ENCODE results near the gene SBK3.

DNA sequence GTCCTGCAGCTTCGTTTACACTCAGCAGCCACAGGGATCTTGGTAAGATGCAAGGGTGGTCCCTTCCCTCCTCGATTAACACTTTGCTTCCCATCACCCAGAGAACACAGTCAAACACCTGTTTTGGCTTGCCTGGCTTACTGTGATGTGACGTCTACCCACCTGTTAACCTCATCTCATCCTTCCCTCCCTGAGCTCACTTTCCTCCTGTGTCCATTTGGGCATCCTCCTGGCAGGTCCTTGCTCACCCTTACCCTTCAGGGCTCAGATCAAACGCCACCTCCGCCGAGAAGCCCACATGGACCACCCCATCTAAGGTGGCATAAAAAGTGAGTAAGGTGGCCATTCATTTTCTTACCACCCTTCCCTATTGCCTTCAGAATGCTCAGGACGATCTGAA is 44.8 kb upstream of the SBK3 start:
- TF ChIP-seq, protein P1, sequence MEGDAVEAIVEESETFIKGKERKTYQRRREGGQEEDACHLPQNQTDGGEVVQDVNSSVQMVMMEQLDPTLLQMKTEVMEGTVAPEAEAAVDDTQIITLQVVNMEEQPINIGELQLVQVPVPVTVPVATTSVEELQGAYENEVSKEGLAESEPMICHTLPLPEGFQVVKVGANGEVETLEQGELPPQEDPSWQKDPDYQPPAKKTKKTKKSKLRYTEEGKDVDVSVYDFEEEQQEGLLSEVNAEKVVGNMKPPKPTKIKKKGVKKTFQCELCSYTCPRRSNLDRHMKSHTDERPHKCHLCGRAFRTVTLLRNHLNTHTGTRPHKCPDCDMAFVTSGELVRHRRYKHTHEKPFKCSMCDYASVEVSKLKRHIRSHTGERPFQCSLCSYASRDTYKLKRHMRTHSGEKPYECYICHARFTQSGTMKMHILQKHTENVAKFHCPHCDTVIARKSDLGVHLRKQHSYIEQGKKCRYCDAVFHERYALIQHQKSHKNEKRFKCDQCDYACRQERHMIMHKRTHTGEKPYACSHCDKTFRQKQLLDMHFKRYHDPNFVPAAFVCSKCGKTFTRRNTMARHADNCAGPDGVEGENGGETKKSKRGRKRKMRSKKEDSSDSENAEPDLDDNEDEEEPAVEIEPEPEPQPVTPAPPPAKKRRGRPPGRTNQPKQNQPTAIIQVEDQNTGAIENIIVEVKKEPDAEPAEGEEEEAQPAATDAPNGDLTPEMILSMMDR (IDR thresholded peaks at IDR 0.05), result no peak
- TF ChIP-seq ZFX (IDR thresholded peaks at IDR 0.05; ENCODE audit: borderline replicate concordance), result no peak

All from 22Rv1 (cell line).